Activated CD4-positive, alpha-beta T cell treated with anti-CD3 and anti-CD28 coated beads, Interleukin-2, amount 50 U/mL, for 24 hours (primary cell): Measurements from ENCODE around the gene ARSG.

Source experiments
- DNase-seq, 2 donors: peaks; one replicate each; pipeline ENCODE4 v3.0.0-alpha.2; 2020; ENCODE audit warnings: low read depth in 1 of 2, low spot score in 1 of 2

Gene ARSG

GRCh38 chr17:68463211-68464019, 172.1 kb downstream of the ARSG start:
- DNase-seq = no peak

GRCh38 chr17:68468334-68468733, 177.0 kb downstream of the ARSG start:
- DNase-seq = no peak

GRCh38 chr17:68468788-68469187, 177.5 kb downstream of the ARSG start:
- no peak for DNase-seq
